Astrocyte of the cerebellum (primary cell): ENCODE data around the gene TACR1.
"Not testable (repeated sequence)": the region's sequence is repeated elsewhere in the genome, so short reads cannot be mapped to it uniquely, and the experiment has no call there.

Source experiments
- DNase-seq: peaks from one replicate; pipeline ENCODE4 v3.0.0-alpha.2; 2011; ENCODE audit warnings: low read depth
- H3K4me3 ChIP-seq: 2 replicates; pipeline ENCODE4 v1.5.1; 2011; ENCODE audit warnings: mild to moderate bottlenecking, low read depth, low read length, moderate library complexity
- CTCF ChIP-seq: IDR thresholded peaks from 2 replicates; pipeline ENCODE4 v1.5.1; 2012; ENCODE audit warnings: low read length, low read depth, moderate library complexity, mild to moderate bottlenecking; ENCODE audit errors: missing control alignments
- in situ Hi-C: cut with HindIII; loops from 2 replicates; pipeline ENCODE4 v1.10.0; 2017; ENCODE audit warnings: low sequenced_read_pairs

The TACR1 gene

DNA sequence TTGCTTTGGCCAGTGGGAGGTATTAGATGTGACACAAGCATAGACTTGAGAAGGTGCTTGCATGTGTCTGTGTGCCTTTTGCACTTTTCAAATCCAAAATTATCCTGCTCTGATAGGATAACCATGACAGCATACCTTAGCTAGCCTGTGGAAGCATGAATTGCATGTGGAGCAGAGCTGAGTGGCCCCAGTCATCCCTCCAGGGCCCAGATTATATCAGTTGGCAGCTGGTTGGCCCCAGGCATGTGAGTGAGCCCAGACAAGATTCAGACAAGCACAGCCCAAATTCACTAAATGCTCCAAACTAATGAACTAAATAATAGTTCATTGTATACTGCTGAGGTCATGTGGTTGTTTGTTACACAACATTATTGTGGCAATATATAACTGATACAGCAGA, 18.8 kb downstream of the TACR1 start:
- no peak for TF ChIP-seq CTCF
- in situ Hi-C loops: no loop called here
- no peak for DNase-seq
- no peak overlapping the region for H3K4me3 ChIP-seq

DNA sequence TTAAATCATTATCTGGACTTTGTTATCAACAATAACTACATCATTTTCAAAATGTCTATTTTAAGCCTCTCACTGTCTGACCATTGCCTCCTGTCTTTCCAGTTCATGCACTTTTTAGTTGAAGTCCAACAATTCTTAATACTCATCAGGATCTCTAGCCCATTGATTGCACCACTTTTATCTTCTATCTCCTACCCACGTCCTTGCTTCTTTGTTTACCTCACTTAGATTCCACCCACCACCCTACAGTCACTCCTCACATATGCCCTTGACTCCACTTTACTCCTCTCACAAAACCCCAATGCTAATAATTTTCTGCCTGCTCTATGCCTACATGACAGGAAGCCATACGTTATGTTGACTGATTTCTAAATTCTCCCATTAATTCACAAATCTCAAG, 21.9 kb downstream of the TACR1 start:
- DNase-seq: no peak
- no peak overlapping the region for H3K4me3 ChIP-seq
- TF ChIP-seq CTCF: no peak
- in situ Hi-C loops: no loop called here

DNA sequence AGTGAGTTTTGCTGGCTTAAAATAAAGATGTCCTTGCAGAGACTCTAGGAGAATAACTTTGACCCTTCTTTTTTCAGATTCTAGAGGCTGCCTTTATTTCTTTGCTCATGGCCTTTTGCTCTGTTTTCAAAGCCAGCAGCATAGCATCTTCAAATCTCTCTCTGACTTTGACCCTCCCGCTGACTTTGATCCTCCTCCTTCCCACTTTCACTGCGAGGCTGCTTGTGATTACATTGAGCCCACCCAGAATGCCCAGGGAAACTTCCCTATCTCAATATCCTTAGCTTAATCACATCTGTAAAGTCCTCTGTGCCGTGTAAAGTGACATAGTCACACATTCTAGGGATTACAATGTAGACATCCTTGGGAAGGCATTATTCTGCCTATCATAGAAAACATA, 23.9 kb downstream of the TACR1 start:
- no peak for TF ChIP-seq CTCF
- H3K4me3 ChIP-seq: no peak overlapping the region
- DNase-seq: no peak
- in situ Hi-C loops: no loop called here

DNA sequence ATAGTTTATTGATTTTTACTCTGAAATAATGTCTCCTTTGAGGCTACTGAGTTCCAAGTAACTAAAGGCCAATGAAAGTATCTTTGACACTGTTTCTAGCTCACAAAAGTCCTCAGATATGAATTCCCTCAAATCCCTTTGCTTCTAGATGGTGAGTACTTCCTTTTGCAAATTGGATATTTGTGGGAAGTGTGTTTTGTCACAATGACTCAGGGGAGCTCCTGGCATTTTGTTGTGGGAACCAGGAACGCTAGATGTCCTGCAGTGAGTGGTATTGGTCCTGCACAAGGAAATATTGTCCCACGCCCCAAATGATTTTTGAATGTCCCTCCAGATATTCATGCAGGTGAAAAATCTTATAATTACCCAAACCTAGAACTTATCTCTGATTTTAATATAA, 24.3 kb downstream of the TACR1 start:
- DNase-seq: no peak
- TF ChIP-seq CTCF: no peak
- H3K4me3 ChIP-seq: no peak overlapping the region
- in situ Hi-C loops: no loop called here

- no peak overlapping the region for H3K4me3 ChIP-seq
- DNase-seq: no peak
- in situ Hi-C loops: no loop called here
- no peak for TF ChIP-seq CTCF
These were observed 24.8 kb downstream of the TACR1 start for GRCh38 chr2:75174519-75174918.

DNA sequence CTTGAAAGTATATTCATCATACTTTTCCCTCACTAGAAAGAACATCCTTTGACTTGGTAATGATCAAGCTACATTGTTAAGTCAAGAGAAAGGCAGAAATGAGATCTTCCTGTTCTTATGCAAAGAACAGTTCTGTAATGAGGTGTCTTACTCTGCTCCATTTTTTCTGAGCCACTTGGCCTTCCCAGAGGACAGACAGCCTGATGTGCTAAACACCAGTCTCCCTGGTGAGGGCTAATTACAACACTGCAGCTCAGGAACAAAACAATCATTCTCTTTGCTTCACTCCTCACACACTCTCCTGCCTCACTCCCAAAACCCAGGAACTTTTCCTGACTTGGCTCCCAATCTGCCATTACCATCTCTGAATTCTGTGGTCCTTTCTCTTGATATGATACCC, 25.6 kb downstream of the TACR1 start:
- TF ChIP-seq CTCF: no peak
- in situ Hi-C loops: no loop called here
- DNase-seq: no peak
- no peak overlapping the region for H3K4me3 ChIP-seq

- DNase-seq, H3K4me3 ChIP-seq, in situ Hi-C loops: not testable (repeated sequence)
These were observed 27.9 kb downstream of the TACR1 start for GRCh38 chr2:75171423-75171822.
